Peyer's patch (tissue), 4 donors: Measurements from ENCODE around the gene CEP128. TPM values are rescaled to one million over a fixed set of nuclear protein-coding genes. Genes with fewer than 3 reads are reported as not detected.

ENCODE experiments used
- DNase-seq, 3 donors: peaks; one replicate each; pipeline ENCODE4 v3.0.0-alpha.2; 2017 to 2019
- H3K27ac ChIP-seq, 4 donors: fragments of 200-600 bp; sonication (generic); one replicate each; pipeline ENCODE4 v1.5.1; 2016 to 2019
- H3K27me3 ChIP-seq, 2 donors: fragments of 200-600 bp; sonication (generic); one replicate each; pipeline ENCODE4 v1.5.1; 2019
- H3K36me3 ChIP-seq, 3 donors: fragments of 200-600 bp; sonication (generic); one replicate each; pipeline ENCODE4 v1.5.1; 2016 to 2019
- H3K4me1 ChIP-seq, 4 donors: fragments of 200-600 bp; sonication (generic); one replicate each; pipeline ENCODE4 v1.5.1; 2016 to 2019
- H3K4me3 ChIP-seq, 4 donors: fragments of 200-600 bp; sonication (generic); 1 replicate in 3 of 4; 2 replicates in 1 of 4; pipeline ENCODE4 v1.5.1; 2016 to 2019; ENCODE audit warnings: mild to moderate bottlenecking in 1 of 4
- H3K9me3 ChIP-seq, 4 donors: fragments of 200-600 bp; sonication (generic); one replicate each; pipeline ENCODE4 v1.5.1; 2016 to 2019; ENCODE audit warnings: mild to moderate bottlenecking in 1 of 4
- POLR2A ChIP-seq, 2 donors: fragments of 450-650 bp; IDR thresholded peaks; one replicate each; pipeline ENCODE4 v1.5.1; 2017; ENCODE audit warnings: antibody characterized with exemption in 2 of 2, mild to moderate bottlenecking in 2 of 2, moderate library complexity in 2 of 2
- total RNA-seq, 4 donors: library from RNA; depleted of rRNA; stranded (reverse); fragments of >200 nt; gene quantifications; one replicate each; pipeline ENCODE4 v1.1.0, GENCODE V29; 2016
- TF ChIP-seq, protein P1 (sequence below), 6 experiments: fragments of 450-650 bp in 4 of 6; fragments of 200-600 bp in 2 of 6; sonication (generic) in 1 of 6; IDR thresholded peaks; one replicate each; pipeline ENCODE4 v1.5.1; 2017 to 2019; ENCODE audit warnings: antibody characterized with exemption in 6 of 6, mild to moderate bottlenecking in 3 of 6, moderate library complexity in 1 of 6

Gene CEP128
- total RNA-seq, 4 donors from 2014 or later, result 5.9 to 51.2 (median 6.7) TPM

DNA sequence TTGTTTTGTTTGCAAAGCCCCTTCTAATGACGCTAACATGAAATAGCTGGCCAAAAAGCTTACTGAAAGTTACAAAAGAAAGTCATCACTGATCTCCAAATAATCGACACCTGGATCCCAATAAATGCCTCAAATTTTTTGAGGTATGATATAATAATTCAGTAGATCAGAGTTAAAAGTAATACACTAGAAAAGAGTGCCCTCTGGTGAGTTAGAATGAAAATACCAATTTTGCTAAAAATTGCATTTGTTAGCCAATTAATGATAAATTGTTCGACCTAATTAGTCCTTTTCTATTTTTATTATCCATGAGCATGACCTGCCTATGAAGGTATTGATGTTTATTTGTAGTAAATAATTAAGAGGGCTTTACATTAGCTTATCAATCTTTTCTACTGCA, 78.6 kb downstream of the CEP128 start:
- TF ChIP-seq, protein P1, sequence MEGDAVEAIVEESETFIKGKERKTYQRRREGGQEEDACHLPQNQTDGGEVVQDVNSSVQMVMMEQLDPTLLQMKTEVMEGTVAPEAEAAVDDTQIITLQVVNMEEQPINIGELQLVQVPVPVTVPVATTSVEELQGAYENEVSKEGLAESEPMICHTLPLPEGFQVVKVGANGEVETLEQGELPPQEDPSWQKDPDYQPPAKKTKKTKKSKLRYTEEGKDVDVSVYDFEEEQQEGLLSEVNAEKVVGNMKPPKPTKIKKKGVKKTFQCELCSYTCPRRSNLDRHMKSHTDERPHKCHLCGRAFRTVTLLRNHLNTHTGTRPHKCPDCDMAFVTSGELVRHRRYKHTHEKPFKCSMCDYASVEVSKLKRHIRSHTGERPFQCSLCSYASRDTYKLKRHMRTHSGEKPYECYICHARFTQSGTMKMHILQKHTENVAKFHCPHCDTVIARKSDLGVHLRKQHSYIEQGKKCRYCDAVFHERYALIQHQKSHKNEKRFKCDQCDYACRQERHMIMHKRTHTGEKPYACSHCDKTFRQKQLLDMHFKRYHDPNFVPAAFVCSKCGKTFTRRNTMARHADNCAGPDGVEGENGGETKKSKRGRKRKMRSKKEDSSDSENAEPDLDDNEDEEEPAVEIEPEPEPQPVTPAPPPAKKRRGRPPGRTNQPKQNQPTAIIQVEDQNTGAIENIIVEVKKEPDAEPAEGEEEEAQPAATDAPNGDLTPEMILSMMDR (IDR thresholded peaks at IDR 0.05), result no peak
- TF ChIP-seq POLR2A (IDR thresholded peaks at IDR 0.05), result no peak
- Histone ChIP-seq H3K36me3 (no peaks in the 10 kb centered on the region), H3K4me1 (no peaks in the 10 kb centered on the region), H3K27ac (no peak overlapping the region), H3K27me3 (no peaks in the 10 kb centered on the region), H3K9me3 (peaks cover 0 to 3% (median 0%) of the 10 kb centered on the region in 4 donors), H3K4me3 (no peak overlapping the region)
- no peak for DNase-seq

DNA sequence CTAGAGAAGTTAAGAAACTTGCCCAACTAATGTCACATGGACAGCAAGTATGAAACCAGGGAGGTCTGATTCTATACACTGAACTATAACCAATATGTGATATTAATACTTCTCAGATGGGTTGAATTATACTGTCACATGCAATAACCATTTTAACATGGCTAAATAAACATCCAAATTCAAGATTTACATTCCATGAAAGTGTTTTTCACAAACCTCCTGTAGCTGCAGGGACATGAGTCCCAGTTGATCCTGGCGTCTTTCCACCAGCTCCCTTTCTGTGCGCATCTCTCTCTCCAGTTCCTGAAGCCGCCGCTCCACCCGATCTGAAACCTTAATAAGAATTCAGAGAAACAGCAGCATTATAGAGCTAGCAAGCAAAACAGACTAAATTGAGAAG, 79.0 kb downstream of the CEP128 start:
- H3K36me3 ChIP-seq, result no peaks in the 10 kb centered on the region
- DNase-seq, result no peak
- H3K9me3 ChIP-seq, result no peaks in the 10 kb centered on the region
- no peak for TF ChIP-seq POLR2A (IDR thresholded peaks at IDR 0.05)
- TF ChIP-seq, protein P1 (IDR thresholded peaks at IDR 0.05), result no peak
- no peak overlapping the region for H3K4me3 ChIP-seq
- H3K4me1 ChIP-seq, result no peaks in the 10 kb centered on the region
- H3K27ac ChIP-seq, result no peak overlapping the region
- no peaks in the 10 kb centered on the region for H3K27me3 ChIP-seq

DNA sequence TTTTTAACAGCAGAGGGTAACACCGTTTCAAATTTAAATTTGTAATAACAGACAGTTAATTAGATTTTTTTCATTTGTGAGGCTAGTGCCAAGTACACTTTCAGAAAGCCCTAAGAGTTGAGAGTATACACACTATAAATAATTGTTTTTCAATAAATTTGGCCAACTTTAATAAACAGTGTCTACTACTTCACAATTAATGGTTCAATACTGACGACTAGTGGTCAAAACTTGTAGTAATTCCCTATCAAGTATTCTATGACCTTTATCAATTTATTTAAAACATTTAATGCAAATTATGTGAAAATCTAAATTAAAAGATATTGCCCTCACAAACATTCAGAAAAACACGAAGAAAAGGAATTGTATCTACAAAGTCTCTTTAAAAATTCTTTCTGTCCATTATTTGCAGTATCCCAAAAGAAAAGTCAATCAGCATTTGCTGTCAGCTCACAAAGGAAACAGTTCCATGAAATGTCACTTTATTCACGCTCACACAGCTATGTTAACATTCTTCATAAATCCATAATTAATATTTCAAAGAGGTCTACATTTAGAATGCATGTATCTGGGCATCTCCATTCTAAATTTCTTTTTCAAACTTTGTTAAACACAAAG, 91.2 kb downstream of the CEP128 start:
- H3K9me3 ChIP-seq, result no peaks in the 10 kb centered on the region
- H3K27ac ChIP-seq, result no peak overlapping the region
- no peaks in the 10 kb centered on the region for H3K27me3 ChIP-seq
- TF ChIP-seq, protein P1 (IDR thresholded peaks at IDR 0.05), result peak; percentile 18 to 67 (median 59)
- TF ChIP-seq POLR2A (IDR thresholded peaks at IDR 0.05), result no peak
- H3K4me3 ChIP-seq, result no peak overlapping the region
- no peaks in the 10 kb centered on the region for H3K4me1 ChIP-seq
- H3K36me3 ChIP-seq, result no peaks in the 10 kb centered on the region
- DNase-seq, result no peak

DNA sequence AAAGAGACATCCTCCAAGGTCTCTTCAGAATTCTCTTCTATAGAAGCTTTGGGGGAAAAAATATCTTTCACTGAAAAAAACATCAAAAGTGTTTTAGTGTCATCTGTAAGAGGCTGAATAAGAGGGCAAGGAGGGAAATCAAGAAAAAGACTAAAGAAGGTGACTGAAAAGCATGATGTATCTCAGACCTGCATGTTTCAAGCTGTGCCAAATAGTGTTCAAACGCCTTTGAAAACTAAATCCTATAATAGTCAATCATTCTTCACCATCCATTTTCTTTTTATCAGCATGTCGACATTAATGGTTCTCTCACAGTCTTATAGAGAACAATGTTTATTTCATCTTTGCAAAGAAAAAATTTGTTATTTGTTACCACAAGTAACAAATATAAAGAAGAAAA, 94.5 kb downstream of the CEP128 start:
- TF ChIP-seq, protein P1 (IDR thresholded peaks at IDR 0.05), result no peak
- no peak for TF ChIP-seq POLR2A (IDR thresholded peaks at IDR 0.05)
- Histone ChIP-seq H3K9me3 (no peaks in the 10 kb centered on the region), H3K4me3 (no peak overlapping the region), H3K36me3 (no peaks in the 10 kb centered on the region), H3K27ac (no peak overlapping the region), H3K27me3 (no peaks in the 10 kb centered on the region), H3K4me1 (no peaks in the 10 kb centered on the region)
- no peak for DNase-seq

DNA sequence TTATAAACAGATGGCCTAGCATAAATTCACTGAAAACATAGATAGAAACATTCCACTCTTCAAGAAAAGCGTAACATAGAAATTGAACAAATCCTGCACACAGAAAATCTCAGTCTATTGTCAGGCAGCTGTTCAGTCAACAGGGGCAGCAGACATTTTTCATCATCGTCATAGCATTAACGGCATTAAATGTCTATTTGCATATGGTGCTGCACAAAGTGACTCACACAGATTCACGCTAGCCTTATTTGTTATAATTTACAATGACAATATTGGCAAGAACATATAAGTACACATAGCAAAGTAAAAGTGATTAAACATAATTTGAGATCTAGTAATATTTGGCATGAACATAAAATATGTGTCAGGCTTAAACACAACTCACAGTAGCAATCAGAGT, 95.7 kb downstream of the CEP128 start:
- TF ChIP-seq, protein P1 (IDR thresholded peaks at IDR 0.05), result no peak
- TF ChIP-seq POLR2A (IDR thresholded peaks at IDR 0.05), result no peak

DNA sequence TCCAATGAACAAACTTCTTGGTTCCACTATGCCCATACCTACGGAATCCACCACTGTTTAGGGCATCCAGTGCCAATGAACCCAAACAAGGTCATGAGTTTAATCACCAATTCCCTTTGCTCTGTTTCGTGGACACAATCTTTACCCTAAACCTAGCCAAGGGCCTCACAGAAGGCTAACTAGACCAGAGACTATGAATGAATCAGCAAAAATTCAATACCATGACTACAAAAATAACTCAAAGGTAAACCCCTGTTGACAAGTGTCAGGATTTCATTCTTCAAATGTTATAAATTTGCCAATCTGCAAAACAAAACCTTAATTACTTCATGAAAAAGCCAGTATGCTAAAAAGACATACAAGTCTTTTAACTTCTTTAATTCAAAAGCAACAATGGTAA, 96.7 kb downstream of the CEP128 start:
- DNase-seq, result no peak
- Histone ChIP-seq H3K4me1 (no peaks in the 10 kb centered on the region), H3K36me3 (no peaks in the 10 kb centered on the region), H3K4me3 (no peak overlapping the region), H3K9me3 (no peaks in the 10 kb centered on the region), H3K27me3 (no peaks in the 10 kb centered on the region), H3K27ac (no peak overlapping the region)
- no peak for TF ChIP-seq POLR2A (IDR thresholded peaks at IDR 0.05)
- TF ChIP-seq, protein P1 (IDR thresholded peaks at IDR 0.05), result no peak

More for the DNA sequence above, 95.7 kb downstream of the CEP128 start:
- H3K27me3 ChIP-seq, result no peaks in the 10 kb centered on the region
- H3K27ac ChIP-seq, result no peak overlapping the region
- no peaks in the 10 kb centered on the region for H3K4me1 ChIP-seq
- H3K4me3 ChIP-seq, result no peak overlapping the region
- DNase-seq, result no peak
- H3K9me3 ChIP-seq, result no peaks in the 10 kb centered on the region
- no peaks in the 10 kb centered on the region for H3K36me3 ChIP-seq
